Endodermal cell (in vitro differentiated cells): ENCODE results near the gene EVA1C. TPM values are rescaled to one million over a fixed set of nuclear protein-coding genes. Genes with fewer than 3 reads are reported as not detected.

Experiments used
- DNase-seq: peaks from one replicate; pipeline ENCODE4 v3.0.0-alpha.2; 2017
- H3K27ac ChIP-seq: 2 replicates; pipeline ENCODE4 v1.5.1; 2013; ENCODE audit warnings: mild to moderate bottlenecking, low read depth, low read length, moderate library complexity
- H3K27me3 ChIP-seq: 2 replicates; pipeline ENCODE4 v1.6.1; 2013; ENCODE audit warnings: mild to moderate bottlenecking, low read length, moderate library complexity; ENCODE audit not compliant: insufficient read depth, control insufficient read depth, poor library complexity, severe bottlenecking
- H3K36me3 ChIP-seq: 2 replicates; pipeline ENCODE4 v1.7.0; 2013; ENCODE audit warnings: mild to moderate bottlenecking, low read length, moderate library complexity; ENCODE audit not compliant: control insufficient read depth, insufficient read depth
- H3K4me1 ChIP-seq: one replicate; pipeline ENCODE4 v1.7.0; 2013; ENCODE audit warnings: low read length; ENCODE audit not compliant: control insufficient read depth, insufficient read depth
- H3K4me3 ChIP-seq: 2 replicates; pipeline ENCODE4 v1.5.1; 2013; ENCODE audit warnings: mild to moderate bottlenecking, low read length, moderate library complexity
- H3K9ac ChIP-seq: 2 replicates; pipeline ENCODE4 v1.6.1; 2013; ENCODE audit warnings: mild to moderate bottlenecking, low read length, moderate library complexity; ENCODE audit not compliant: poor library complexity, severe bottlenecking; ENCODE audit errors: extremely low read depth
- H3K9me3 ChIP-seq: 2 replicates; pipeline ENCODE4 v1.6.1; 2013; ENCODE audit warnings: mild to moderate bottlenecking, low read length, moderate library complexity; ENCODE audit not compliant: control insufficient read depth
- H3K27ac Mint-ChIP-seq: 2 replicates; pipeline ENCODE4 v1.8.0; 2020; ENCODE audit warnings: mixed read lengths
- H3K27me3 Mint-ChIP-seq: 2 replicates; pipeline ENCODE4 v1.8.0; 2021; ENCODE audit warnings: mild to moderate bottlenecking, mixed read lengths; ENCODE audit not compliant: insufficient read depth
- H3K36me3 Mint-ChIP-seq: 2 replicates; pipeline ENCODE4 v1.8.0; 2020; ENCODE audit warnings: low read depth, mixed read lengths
- H3K4me1 Mint-ChIP-seq: 2 replicates; pipeline ENCODE4 v1.8.0; 2020; ENCODE audit warnings: mixed read lengths
- H3K4me3 Mint-ChIP-seq: 2 replicates; pipeline ENCODE4 v1.8.0; 2020; ENCODE audit warnings: mild to moderate bottlenecking, moderate library complexity, mixed read lengths
- H3K9me3 Mint-ChIP-seq: 2 replicates; pipeline ENCODE4 v1.8.0; 2020; ENCODE audit warnings: mild to moderate bottlenecking, mixed read lengths
- WGBS, 2 experiments: methylation state at CpG; one replicate each; pipeline versions ENCODE4 v1.1.5 to v1.1.7; 2013; ENCODE audit warnings: missing lambda C conversion rate in 2 of 2, mixed read lengths in 1 of 2; ENCODE audit not compliant: insufficient coverage in 1 of 2, insufficient read length in 1 of 2; 5-methylcytosine and 5-hydroxymethylcytosine counted together
- total RNA-seq, 2 donors: library from RNA; stranded (reverse); fragmentation: NEBNext Ultra II Directional in 1 of 2; extraction: Animal tissue kit (Norgen Biotek cat#: 25700) in 1 of 2; gene quantifications; 2 replicates in 1 of 2; 3 replicates in 1 of 2; pipeline ENCODE4 v1.2.1, GENCODE V29; 2021
- TF ChIP-seq, protein P1 (sequence below): fragments of 200-600 bp; sonication (generic); conservative IDR thresholded peaks from 2 replicates; pipeline ENCODE4 v1.5.0; 2021; ENCODE audit warnings: antibody characterized with exemption, mild to moderate bottlenecking

EVA1C gene
- total RNA-seq, 2 donors from 2014 or later, result 0.68 TPM; not detected in 1

DNA sequence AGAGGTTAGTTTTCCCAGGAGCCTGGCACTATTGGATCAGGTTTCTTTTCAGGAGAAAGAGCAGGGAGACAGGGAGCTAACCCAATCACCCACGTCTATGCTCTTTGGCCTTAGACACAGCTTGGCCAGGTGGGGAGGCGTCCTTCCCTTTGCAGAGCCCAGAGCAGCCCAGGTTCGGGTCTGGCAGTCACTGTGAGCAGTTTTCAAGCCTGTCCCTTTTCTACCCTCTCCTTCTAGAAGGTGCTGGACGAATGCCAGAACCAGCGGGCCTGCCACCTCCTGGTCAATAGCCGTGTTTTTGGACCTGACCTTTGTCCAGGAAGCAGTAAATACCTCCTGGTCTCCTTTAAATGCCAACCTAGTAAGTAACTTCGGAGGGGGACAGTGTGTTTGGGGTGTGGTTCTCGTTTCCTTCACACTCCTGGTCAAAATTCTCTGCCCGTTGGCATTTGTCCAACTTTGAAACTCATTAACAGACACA is 44.9 kb downstream of the EVA1C start:
- peaks cover 5% of the 10 kb centered on the region for H3K9me3 Mint-ChIP-seq
- no peak for DNase-seq
- Histone ChIP-seq H3K27me3 (no peaks in the 10 kb centered on the region), H3K36me3 (no peaks in the 10 kb centered on the region), H3K9ac (no peak overlapping the region), H3K4me1 (no peaks in the 10 kb centered on the region), H3K27ac (no peak overlapping the region), H3K4me3 (no peak overlapping the region), H3K9me3 (peaks cover 7% of the 10 kb centered on the region)
- H3K27ac Mint-ChIP-seq, result no peak overlapping the region
- H3K4me1 Mint-ChIP-seq, result no peaks in the 10 kb centered on the region
- 87 to 96% methylated on average over 4 to 9 of the region's 9 CpGs for WGBS, 2 experiments
- TF ChIP-seq, protein P1, sequence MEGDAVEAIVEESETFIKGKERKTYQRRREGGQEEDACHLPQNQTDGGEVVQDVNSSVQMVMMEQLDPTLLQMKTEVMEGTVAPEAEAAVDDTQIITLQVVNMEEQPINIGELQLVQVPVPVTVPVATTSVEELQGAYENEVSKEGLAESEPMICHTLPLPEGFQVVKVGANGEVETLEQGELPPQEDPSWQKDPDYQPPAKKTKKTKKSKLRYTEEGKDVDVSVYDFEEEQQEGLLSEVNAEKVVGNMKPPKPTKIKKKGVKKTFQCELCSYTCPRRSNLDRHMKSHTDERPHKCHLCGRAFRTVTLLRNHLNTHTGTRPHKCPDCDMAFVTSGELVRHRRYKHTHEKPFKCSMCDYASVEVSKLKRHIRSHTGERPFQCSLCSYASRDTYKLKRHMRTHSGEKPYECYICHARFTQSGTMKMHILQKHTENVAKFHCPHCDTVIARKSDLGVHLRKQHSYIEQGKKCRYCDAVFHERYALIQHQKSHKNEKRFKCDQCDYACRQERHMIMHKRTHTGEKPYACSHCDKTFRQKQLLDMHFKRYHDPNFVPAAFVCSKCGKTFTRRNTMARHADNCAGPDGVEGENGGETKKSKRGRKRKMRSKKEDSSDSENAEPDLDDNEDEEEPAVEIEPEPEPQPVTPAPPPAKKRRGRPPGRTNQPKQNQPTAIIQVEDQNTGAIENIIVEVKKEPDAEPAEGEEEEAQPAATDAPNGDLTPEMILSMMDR, result no peak
- H3K36me3 Mint-ChIP-seq, result no peaks in the 10 kb centered on the region
- H3K4me3 Mint-ChIP-seq, result no peak overlapping the region
- no peaks in the 10 kb centered on the region for H3K27me3 Mint-ChIP-seq

DNA sequence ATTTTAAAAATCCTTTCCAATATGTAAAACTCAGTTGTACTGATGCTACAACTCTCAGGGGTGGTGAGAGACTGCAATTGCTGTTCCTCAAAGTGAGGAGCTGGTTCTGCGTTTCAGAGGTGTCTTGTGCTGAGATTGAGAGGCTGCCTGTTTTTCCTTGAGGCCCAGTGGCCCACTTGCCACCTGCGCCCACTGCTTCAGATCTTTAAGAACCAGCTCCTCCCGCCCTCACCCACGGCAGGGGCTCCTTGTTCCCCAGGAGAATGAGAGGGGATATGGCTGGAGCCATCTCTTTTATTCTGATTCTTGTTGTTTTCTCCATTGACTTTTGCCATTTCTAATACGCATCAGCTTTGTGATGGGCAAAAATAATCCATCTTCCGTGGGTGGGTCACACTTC is 45.5 kb downstream of the EVA1C start:
- Mint-ChIP-seq H3K4me1 (no peaks in the 10 kb centered on the region), H3K4me3 (no peak overlapping the region), H3K36me3 (no peaks in the 10 kb centered on the region), H3K9me3 (peaks cover 8% of the 10 kb centered on the region), H3K27ac (no peak overlapping the region), H3K27me3 (no peaks in the 10 kb centered on the region)
- no peaks in the 10 kb centered on the region for H3K4me1 ChIP-seq
- H3K9ac ChIP-seq, result no peak overlapping the region
- H3K27me3 ChIP-seq, result no peaks in the 10 kb centered on the region
- H3K4me3 ChIP-seq, result no peak overlapping the region
- DNase-seq, result no peak
- no peaks in the 10 kb centered on the region for H3K36me3 ChIP-seq
- H3K9me3 ChIP-seq, result peaks cover 7% of the 10 kb centered on the region
- WGBS, 2 experiments, result 92 to 93% methylated on average over 4 to 6 of the region's 6 CpGs
- no peak overlapping the region for H3K27ac ChIP-seq
- TF ChIP-seq, protein P1, result no peak

DNA sequence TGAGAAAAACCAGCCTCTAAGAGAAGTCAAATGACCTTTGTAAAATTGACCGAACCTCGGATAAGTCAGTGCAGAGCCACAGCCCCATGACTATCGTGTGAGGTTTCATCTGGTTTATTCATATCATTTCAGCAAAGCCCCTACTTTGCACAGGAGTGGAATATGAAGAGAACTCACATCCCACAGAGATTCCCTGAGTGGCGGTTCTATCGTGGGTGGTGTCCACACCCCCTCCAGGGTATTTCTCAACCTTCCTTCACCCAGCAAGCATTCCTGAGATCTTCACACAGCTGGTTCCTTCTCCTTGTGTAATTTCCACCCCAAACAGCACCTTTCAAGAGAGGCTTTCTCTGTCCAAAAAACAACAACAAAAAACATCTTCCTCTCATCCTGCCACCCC is 47.5 kb downstream of the EVA1C start:
- H3K4me3 ChIP-seq, result no peak overlapping the region
- peaks cover 7% of the 10 kb centered on the region for H3K9me3 ChIP-seq
- Mint-ChIP-seq H3K36me3 (no peaks in the 10 kb centered on the region), H3K4me3 (no peak overlapping the region), H3K4me1 (no peaks in the 10 kb centered on the region), H3K27me3 (no peaks in the 10 kb centered on the region), H3K9me3 (peaks cover 15% of the 10 kb centered on the region), H3K27ac (no peak overlapping the region)
- no peak overlapping the region for H3K9ac ChIP-seq
- no peaks in the 10 kb centered on the region for H3K36me3 ChIP-seq
- TF ChIP-seq, protein P1, result no peak
- no peak overlapping the region for H3K27ac ChIP-seq
- H3K27me3 ChIP-seq, result no peaks in the 10 kb centered on the region
- no peaks in the 10 kb centered on the region for H3K4me1 ChIP-seq
- WGBS, 2 experiments, result 90 to 96% methylated on average over 5 of the region's 5 CpGs
- DNase-seq, result no peak
